WTC11 (cell line): ENCODE measurements around the gene URI1. TPM values are rescaled to one million over a fixed set of nuclear protein-coding genes. Genes with fewer than 3 reads are reported as not detected.

ENCODE experiments used
- ATAC-seq: fragments of 200-7000 bp; cut with Tn5 transposase; 2 replicates; pipeline ENCODE4 v1.10.0; 2021; ENCODE audit warnings: mild to moderate bottlenecking, moderate library complexity
- CTCF ChIA-PET: fragments of 300-600 bp; sonication (Branson Sonifier 250); formaldehyde crosslinking; loops from one replicate; lab custom pipeline; 2021; ENCODE audit warnings: antibody characterized with exemption; lab: Charles Lee
- POLR2A ChIA-PET: fragments of 350-600 bp; sonication (Branson Sonifier 250); formaldehyde crosslinking; loops from one replicate; lab custom pipeline; 2021; ENCODE audit warnings: antibody characterized with exemption; lab: Charles Lee
- DNase-seq: peaks from one replicate; pipeline ENCODE4 v3.0.0; 2021; ENCODE audit warnings: low spot score
- H3K27ac Mint-ChIP-seq: 2 replicates; pipeline ENCODE4 v1.8.0; 2021; ENCODE audit warnings: mixed read lengths
- H3K27me3 Mint-ChIP-seq: 2 replicates; pipeline ENCODE4 v1.8.0; 2021; ENCODE audit warnings: low read depth, mild to moderate bottlenecking, moderate library complexity, mixed read lengths
- H3K36me3 Mint-ChIP-seq: 2 replicates; pipeline ENCODE4 v1.8.0; 2021; ENCODE audit warnings: mixed read lengths
- H3K4me1 Mint-ChIP-seq: 2 replicates; pipeline ENCODE4 v1.8.0; 2022; ENCODE audit warnings: mixed read lengths
- H3K4me3 Mint-ChIP-seq: 2 replicates; pipeline ENCODE4 v1.8.0; 2021; ENCODE audit warnings: mild to moderate bottlenecking, moderate library complexity, mixed read lengths
- H3K9me3 Mint-ChIP-seq: 2 replicates; pipeline ENCODE4 v1.8.0; 2021; ENCODE audit warnings: mixed read lengths
- CREB1 ChIP-seq: sonication (generic); formaldehyde crosslinking; IDR thresholded peaks from 2 replicates; pipeline ENCODE4 v1.8.0; 2023; ENCODE audit warnings: mild to moderate bottlenecking, missing genetic modification reagents
- JAZF1 ChIP-seq: fragments of 250-450 bp; sonication (Bioruptor Pico); IDR thresholded peaks from 2 replicates; pipeline ENCODE4 v1.9.0; 2021; ENCODE audit warnings: moderate library complexity, mild to moderate bottlenecking, inconsistent platforms
- MYBL2 ChIP-seq: sonication (generic); formaldehyde crosslinking; IDR thresholded peaks from 2 replicates; pipeline ENCODE4 v1.8.1; 2023; ENCODE audit warnings: mild to moderate bottlenecking, moderate library complexity, missing genetic modification reagents
- PRRX2 ChIP-seq: fragments of 250-450 bp; sonication (Bioruptor Pico); IDR thresholded peaks from 2 replicates; pipeline ENCODE4 v1.8.0; 2021; ENCODE audit warnings: mild to moderate bottlenecking
- RORB ChIP-seq: fragments of 250-450 bp; sonication (Bioruptor Pico); IDR thresholded peaks from 2 replicates; pipeline ENCODE4 v1.9.0; 2021; ENCODE audit warnings: mild to moderate bottlenecking
- ZNF219 ChIP-seq: sonication (generic); formaldehyde crosslinking; IDR thresholded peaks from 2 replicates; pipeline ENCODE4 v1.8.0; 2023; ENCODE audit warnings: missing genetic modification reagents, mild to moderate bottlenecking, borderline replicate concordance
- ZNF317 ChIP-seq: sonication (generic); formaldehyde crosslinking; IDR thresholded peaks from 2 replicates; pipeline ENCODE4 v1.8.1; 2023; ENCODE audit warnings: low read depth, mild to moderate bottlenecking, moderate library complexity, missing genetic modification reagents, borderline replicate concordance
- ZNF396 ChIP-seq: fragments of 250-450 bp; sonication (Bioruptor Pico); IDR thresholded peaks from 2 replicates; pipeline ENCODE4 v1.8.0; 2021; ENCODE audit warnings: mild to moderate bottlenecking, moderate library complexity, borderline replicate concordance
- ZNF416 ChIP-seq: fragments of 250-450 bp; sonication (Bioruptor Pico); IDR thresholded peaks from 2 replicates; pipeline ENCODE4 v1.9.0; 2021; ENCODE audit warnings: mild to moderate bottlenecking, inconsistent platforms
- ZNF423 ChIP-seq: fragments of 250-450 bp; sonication (Bioruptor Pico); IDR thresholded peaks from 2 replicates; pipeline ENCODE4 v2.1.2; 2022; ENCODE audit warnings: mild to moderate bottlenecking, moderate library complexity
- total RNA-seq: library from RNA; stranded (reverse); gene quantifications from 3 replicates; pipeline ENCODE4 v1.2.3, GENCODE V29; 2021
- TF ChIP-seq, protein P1 (sequence below): fragments of 200-600 bp; IDR thresholded peaks from 2 replicates; pipeline ENCODE4 v1.8.0; 2022; ENCODE audit warnings: antibody characterized with exemption
- TF ChIP-seq, protein P2 (sequence below): sonication (generic); formaldehyde crosslinking; IDR thresholded peaks from 2 replicates; pipeline ENCODE4 v1.8.1; 2023; ENCODE audit warnings: mild to moderate bottlenecking, missing genetic modification reagents, borderline replicate concordance
- TF ChIP-seq, protein P3 (sequence below): sonication (generic); formaldehyde crosslinking; IDR thresholded peaks from 2 replicates; pipeline ENCODE4 v1.8.1; 2023; ENCODE audit warnings: mild to moderate bottlenecking, missing genetic modification reagents
- TF ChIP-seq, protein P4 (sequence below): sonication (generic); formaldehyde crosslinking; IDR thresholded peaks from 2 replicates; pipeline ENCODE4 v1.8.0; 2022; ENCODE audit warnings: mild to moderate bottlenecking, missing genetic modification reagents

The URI1 gene
- total RNA-seq, 1 experiment from 2014 or later: 57.1 TPM

DNA sequence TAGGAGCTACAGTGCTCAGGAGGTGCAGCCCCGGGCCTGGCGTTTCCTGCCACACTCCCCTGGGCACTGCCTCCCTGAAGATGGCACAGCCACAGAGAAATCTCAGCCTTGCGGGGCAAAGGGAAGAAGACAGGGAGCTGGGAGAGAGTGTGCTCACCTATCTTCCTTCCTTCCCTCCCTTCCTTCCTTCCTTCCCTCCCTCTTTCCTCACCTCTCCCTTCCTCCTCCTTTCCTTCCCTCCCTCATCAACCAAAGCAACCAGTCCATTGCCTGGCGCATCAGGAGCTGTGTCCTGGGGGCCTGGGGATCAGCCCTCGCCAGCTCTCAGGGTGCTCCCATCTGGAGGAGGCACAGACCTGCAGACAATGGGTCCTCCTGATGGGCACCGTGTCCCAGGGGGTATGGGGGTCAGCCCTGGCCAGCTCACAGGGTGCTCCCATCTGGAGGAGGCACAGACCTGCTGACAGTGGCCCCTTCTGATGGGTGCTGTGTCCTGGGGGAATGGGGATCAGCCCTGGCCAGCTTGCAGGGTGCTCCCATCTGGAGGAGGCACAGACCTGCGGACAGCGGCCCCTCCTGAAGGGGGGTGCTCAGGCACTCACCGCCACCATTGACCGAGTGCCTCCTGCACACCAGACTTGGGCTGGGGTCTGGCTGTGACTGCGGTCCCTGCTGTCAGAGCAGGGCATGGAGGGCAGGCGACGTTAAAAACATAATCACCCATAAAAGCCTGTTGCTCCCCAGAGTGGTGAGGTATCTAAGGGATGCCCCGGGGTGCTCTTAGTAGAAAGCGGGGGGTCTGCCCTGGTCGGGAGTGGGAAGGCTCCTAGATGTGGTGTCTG, 120.2 kb downstream of the URI1 start:
- ChIA-PET POLR2A (no interaction called here), CTCF (interaction anchor here (0.6 to 0.8 kb wide), 2 partner anchors 79 to 1612 kb away, joined by 3 to 4 read pairs; no protein-coding TSS in a partner anchor)
- no peak for TF ChIP-seq RORB (CRISPR knock-in tag)
- TF ChIP-seq ZNF423 (CRISPR knock-in tag): no peak
- TF ChIP-seq CREB1 (CRISPR knock-in tag): no peak
- no peak for TF ChIP-seq ZNF396 (CRISPR knock-in tag)
- Mint-ChIP-seq H3K9me3 (0 out of 2 replicates have a peak, but pooled peaks cover 3% of the 10 kb centered on the region), H3K4me3 (no peak overlapping the region), H3K4me1 (no peaks in the 10 kb centered on the region), H3K27me3 (no peaks in the 10 kb centered on the region), H3K36me3 (no peaks in the 10 kb centered on the region), H3K27ac (no peak overlapping the region)
- no peak for DNase-seq
- no peak for ATAC-seq

DNA sequence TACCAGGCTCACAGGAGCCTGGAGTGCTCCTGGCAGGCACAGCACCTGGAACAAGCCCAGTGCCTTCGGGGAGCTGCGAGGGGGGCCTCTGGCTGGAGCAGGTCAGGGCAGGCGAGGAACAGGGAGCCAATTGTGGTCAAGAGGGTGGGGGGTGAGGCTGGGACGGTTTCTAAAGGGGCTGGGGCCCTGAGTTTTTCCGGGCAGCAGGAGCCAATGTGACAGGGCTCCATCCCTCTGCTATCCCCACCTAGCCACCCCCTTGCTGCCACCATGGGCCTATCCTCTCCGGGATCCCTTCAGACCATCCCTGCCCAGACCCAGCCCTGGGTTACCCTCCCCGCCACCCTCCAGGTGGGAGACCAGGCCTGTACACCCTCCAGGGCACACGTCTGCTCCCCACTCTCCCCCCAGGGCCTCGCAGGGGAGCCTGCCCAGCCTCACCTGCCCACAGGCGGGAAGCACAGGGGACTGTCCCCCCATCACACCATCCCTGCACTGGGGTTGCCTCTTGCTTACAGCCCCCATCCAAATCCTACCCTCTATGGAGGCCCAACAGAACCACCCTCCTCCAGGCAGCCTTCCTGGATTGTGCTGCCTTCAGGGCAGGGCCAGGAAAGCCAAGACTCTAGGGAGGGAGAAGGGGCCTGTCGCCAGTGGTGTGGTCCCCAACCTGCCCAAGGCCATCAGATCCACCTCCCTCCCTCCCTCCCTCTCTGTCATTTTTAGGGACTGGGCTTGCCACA, 121.0 kb downstream of the URI1 start:
- Mint-ChIP-seq H3K27me3 (no peaks in the 10 kb centered on the region), H3K9me3 (peaks cover 7% of the 10 kb centered on the region), H3K36me3 (no peaks in the 10 kb centered on the region), H3K4me3 (no peak overlapping the region), H3K27ac (no peak overlapping the region), H3K4me1 (no peaks in the 10 kb centered on the region)
- CTCF ChIA-PET: no interaction called here
- DNase-seq (no peak), ATAC-seq (no peak)
- POLR2A ChIA-PET: no interaction called here
- TF ChIP-seq, protein P1, sequence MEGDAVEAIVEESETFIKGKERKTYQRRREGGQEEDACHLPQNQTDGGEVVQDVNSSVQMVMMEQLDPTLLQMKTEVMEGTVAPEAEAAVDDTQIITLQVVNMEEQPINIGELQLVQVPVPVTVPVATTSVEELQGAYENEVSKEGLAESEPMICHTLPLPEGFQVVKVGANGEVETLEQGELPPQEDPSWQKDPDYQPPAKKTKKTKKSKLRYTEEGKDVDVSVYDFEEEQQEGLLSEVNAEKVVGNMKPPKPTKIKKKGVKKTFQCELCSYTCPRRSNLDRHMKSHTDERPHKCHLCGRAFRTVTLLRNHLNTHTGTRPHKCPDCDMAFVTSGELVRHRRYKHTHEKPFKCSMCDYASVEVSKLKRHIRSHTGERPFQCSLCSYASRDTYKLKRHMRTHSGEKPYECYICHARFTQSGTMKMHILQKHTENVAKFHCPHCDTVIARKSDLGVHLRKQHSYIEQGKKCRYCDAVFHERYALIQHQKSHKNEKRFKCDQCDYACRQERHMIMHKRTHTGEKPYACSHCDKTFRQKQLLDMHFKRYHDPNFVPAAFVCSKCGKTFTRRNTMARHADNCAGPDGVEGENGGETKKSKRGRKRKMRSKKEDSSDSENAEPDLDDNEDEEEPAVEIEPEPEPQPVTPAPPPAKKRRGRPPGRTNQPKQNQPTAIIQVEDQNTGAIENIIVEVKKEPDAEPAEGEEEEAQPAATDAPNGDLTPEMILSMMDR: no peak
- TF ChIP-seq ZNF317 (no peak), PRRX2 (CRISPR knock-in tag) (no peak), JAZF1 (CRISPR knock-in tag) (no peak), ZNF416 (CRISPR knock-in tag) (no peak), ZNF219 (CRISPR knock-in tag) (no peak), CREB1 (CRISPR knock-in tag) (no peak), MYBL2 (CRISPR knock-in tag) (no peak)
- TF ChIP-seq, protein P2, sequence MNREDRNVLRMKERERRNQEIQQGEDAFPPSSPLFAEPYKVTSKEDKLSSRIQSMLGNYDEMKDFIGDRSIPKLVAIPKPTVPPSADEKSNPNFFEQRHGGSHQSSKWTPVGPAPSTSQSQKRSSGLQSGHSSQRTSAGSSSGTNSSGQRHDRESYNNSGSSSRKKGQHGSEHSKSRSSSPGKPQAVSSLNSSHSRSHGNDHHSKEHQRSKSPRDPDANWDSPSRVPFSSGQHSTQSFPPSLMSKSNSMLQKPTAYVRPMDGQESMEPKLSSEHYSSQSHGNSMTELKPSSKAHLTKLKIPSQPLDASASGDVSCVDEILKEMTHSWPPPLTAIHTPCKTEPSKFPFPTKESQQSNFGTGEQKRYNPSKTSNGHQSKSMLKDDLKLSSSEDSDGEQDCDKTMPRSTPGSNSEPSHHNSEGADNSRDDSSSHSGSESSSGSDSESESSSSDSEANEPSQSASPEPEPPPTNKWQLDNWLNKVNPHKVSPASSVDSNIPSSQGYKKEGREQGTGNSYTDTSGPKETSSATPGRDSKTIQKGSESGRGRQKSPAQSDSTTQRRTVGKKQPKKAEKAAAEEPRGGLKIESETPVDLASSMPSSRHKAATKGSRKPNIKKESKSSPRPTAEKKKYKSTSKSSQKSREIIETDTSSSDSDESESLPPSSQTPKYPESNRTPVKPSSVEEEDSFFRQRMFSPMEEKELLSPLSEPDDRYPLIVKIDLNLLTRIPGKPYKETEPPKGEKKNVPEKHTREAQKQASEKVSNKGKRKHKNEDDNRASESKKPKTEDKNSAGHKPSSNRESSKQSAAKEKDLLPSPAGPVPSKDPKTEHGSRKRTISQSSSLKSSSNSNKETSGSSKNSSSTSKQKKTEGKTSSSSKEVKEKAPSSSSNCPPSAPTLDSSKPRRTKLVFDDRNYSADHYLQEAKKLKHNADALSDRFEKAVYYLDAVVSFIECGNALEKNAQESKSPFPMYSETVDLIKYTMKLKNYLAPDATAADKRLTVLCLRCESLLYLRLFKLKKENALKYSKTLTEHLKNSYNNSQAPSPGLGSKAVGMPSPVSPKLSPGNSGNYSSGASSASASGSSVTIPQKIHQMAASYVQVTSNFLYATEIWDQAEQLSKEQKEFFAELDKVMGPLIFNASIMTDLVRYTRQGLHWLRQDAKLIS (CRISPR knock-in tag): no peak
- TF ChIP-seq, protein P3, sequence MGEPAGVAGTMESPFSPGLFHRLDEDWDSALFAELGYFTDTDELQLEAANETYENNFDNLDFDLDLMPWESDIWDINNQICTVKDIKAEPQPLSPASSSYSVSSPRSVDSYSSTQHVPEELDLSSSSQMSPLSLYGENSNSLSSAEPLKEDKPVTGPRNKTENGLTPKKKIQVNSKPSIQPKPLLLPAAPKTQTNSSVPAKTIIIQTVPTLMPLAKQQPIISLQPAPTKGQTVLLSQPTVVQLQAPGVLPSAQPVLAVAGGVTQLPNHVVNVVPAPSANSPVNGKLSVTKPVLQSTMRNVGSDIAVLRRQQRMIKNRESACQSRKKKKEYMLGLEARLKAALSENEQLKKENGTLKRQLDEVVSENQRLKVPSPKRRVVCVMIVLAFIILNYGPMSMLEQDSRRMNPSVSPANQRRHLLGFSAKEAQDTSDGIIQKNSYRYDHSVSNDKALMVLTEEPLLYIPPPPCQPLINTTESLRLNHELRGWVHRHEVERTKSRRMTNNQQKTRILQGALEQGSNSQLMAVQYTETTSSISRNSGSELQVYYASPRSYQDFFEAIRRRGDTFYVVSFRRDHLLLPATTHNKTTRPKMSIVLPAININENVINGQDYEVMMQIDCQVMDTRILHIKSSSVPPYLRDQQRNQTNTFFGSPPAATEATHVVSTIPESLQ (CRISPR knock-in tag): no peak
- TF ChIP-seq, protein P4, sequence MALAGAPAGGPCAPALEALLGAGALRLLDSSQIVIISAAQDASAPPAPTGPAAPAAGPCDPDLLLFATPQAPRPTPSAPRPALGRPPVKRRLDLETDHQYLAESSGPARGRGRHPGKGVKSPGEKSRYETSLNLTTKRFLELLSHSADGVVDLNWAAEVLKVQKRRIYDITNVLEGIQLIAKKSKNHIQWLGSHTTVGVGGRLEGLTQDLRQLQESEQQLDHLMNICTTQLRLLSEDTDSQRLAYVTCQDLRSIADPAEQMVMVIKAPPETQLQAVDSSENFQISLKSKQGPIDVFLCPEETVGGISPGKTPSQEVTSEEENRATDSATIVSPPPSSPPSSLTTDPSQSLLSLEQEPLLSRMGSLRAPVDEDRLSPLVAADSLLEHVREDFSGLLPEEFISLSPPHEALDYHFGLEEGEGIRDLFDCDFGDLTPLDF (CRISPR knock-in tag): no peak
